IPS DF 6.9 (cell line): ENCODE measurements around the gene GATAD2A.

Experiments
- DNase-seq: peaks from one replicate; pipeline ENCODE4 v3.0.0-alpha.2; 2013; ENCODE audit warnings: low read depth, low spot score
- H3K27ac ChIP-seq: one replicate; pipeline ENCODE4 v1.5.1; 2013; ENCODE audit warnings: low read length, control low read depth
- H3K27me3 ChIP-seq: 2 replicates; pipeline ENCODE4 v1.6.1; 2013; ENCODE audit warnings: mild to moderate bottlenecking, low read length; ENCODE audit not compliant: control insufficient read depth, insufficient read depth
- H3K36me3 ChIP-seq: 2 replicates; pipeline ENCODE4 v1.6.1; 2013; ENCODE audit warnings: low read length; ENCODE audit not compliant: control insufficient read depth, insufficient read depth
- H3K4me1 ChIP-seq: 2 replicates; pipeline ENCODE4 v1.6.1; 2013; ENCODE audit warnings: low read length; ENCODE audit not compliant: control insufficient read depth, insufficient read depth
- H3K4me3 ChIP-seq: 2 replicates; pipeline ENCODE4 v1.5.1; 2013; ENCODE audit warnings: mild to moderate bottlenecking, low read length
- H3K9me3 ChIP-seq: 2 replicates; pipeline ENCODE4 v1.6.1; 2013; ENCODE audit warnings: low read length, inconsistent platforms; ENCODE audit not compliant: control insufficient read depth, insufficient read depth
- WGBS: extraction: QIAGEN DNeasy Blood & Tissue Kit; methylation state at CpG from one replicate; pipeline ENCODE4 v1.1.7; 2013; ENCODE audit warnings: mixed read lengths, missing lambda C conversion rate; ENCODE audit not compliant: insufficient read length, insufficient coverage; 5-methylcytosine and 5-hydroxymethylcytosine counted together

The GATAD2A gene

DNA sequence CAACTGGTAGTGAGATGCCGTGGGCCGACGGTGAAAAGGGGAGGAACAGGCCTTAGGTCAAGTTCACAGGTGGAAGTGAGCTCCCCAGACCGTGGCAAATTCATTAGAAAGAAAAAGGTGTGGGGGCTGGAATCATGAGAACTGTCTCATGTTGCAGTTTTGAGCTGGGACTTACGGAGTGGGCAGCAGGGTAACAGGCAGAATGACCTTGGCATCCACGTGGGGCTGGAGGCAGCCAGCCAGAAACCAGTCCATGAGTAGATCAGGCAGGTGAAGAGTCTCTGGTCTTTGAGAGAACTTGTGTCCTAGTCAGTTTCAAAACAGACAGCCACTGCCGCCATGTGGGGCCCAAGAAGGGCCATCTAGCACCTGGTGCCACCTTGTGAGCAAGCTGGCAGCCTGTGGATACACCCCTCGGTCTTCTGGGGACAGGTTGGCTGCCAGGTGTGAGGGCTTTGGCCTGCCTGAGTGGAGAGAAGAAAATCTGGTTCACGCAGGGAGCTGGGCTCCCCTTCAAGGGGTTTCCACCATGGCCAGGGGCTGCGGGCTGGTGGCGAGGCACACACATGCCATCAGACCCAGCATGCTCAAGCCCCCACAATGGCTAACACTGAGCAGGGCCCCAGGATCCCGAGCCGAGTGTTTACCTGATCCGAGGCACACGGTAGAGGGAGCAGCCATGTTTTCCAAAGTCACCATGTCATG, 86.0 kb downstream of the GATAD2A start:
- no CpG with 5 or more reads among the region's 15 CpGs for whole genome bisulfite sequencing

DNA sequence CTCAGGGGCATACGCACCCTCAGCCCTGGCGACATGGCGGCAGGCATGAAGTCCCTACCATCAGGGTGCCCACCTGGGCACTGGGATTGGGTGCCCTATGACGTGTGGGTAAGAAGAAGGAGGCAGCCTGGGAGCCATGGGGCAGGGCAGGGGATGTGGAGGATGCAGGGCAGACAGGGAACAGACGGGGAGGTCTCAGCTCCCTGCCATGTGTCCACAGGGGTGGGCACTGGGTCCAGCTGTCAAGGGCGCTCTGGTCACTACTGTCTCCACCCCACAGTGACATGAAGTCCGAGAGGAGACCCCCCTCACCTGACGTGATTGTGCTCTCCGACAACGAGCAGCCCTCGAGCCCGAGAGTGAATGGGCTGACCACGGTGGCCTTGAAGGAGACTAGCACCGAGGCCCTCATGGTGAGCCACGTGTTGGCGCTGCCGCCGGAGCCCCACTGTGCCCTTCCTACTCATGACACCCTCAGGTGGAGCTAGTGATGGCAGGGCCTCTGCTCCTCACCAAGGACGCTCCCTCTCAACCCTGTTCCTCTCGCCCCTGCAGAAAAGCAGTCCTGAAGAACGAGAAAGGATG, 86.6 kb downstream of the GATAD2A start:
- Histone ChIP-seq H3K36me3 (peaks cover 27% of the 10 kb centered on the region), H3K27me3 (no peaks in the 10 kb centered on the region), H3K4me3 (no peak overlapping the region), H3K4me1 (peaks cover 4% of the 10 kb centered on the region), H3K9me3 (no peaks in the 10 kb centered on the region), H3K27ac (no peak overlapping the region)
- no CpG with 5 or more reads among the region's 21 CpGs for WGBS
- DNase-seq: no peak

More for the DNA sequence above, 86.0 kb downstream of the GATAD2A start:
- peaks cover 25% of the 10 kb centered on the region for H3K36me3 ChIP-seq
- peaks cover 4% of the 10 kb centered on the region for H3K4me1 ChIP-seq
- no peaks in the 10 kb centered on the region for H3K27me3 ChIP-seq
- no peak for DNase-seq
- H3K9me3 ChIP-seq: no peaks in the 10 kb centered on the region
- H3K4me3 ChIP-seq: no peak overlapping the region
- no peak overlapping the region for H3K27ac ChIP-seq

DNA sequence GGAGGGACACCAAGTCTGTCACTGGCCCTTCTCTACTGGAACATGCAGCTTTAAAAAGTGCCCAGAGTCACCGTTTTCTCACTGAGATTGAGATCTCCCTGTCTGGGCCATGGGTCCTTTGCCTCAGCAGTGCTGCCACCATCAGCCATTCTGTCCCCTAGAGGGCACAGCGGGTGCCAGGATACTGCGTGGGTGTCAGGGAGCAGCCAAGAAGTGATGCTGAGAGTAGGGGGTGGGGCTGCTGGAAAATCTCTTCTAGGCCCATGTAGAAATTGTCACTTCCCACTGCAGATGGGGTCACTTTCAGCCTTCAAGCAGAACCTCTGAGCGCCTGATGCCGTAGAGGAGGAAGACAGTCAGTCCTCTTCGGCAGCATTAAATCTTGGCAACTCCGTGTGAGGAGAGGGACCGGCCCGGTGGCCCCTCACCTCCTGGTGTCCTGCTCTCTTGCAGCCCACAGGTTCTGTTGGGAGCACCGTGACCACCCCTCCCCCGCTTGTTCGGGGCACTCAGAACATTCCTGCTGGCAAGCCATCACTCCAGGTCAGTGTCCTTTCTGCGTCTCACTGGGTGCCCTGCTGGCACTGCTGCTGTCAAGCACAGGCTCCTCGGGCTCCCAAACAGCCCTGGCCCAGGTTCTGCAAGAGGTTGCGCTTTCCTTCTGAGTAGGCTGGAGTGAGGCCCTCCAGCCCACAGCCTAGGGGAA, 88.5 kb downstream of the GATAD2A start:
- H3K9me3 ChIP-seq: no peaks in the 10 kb centered on the region
- no CpG with 5 or more reads among the region's 15 CpGs for WGBS
- H3K27ac ChIP-seq: no peak overlapping the region
- DNase-seq: no peak
- H3K4me3 ChIP-seq: no peak overlapping the region
- peaks cover 37% of the 10 kb centered on the region for H3K36me3 ChIP-seq
- H3K4me1 ChIP-seq: peaks cover 2% of the 10 kb centered on the region; the same call in 1 of the 2 replicates
- no peaks in the 10 kb centered on the region for H3K27me3 ChIP-seq

DNA sequence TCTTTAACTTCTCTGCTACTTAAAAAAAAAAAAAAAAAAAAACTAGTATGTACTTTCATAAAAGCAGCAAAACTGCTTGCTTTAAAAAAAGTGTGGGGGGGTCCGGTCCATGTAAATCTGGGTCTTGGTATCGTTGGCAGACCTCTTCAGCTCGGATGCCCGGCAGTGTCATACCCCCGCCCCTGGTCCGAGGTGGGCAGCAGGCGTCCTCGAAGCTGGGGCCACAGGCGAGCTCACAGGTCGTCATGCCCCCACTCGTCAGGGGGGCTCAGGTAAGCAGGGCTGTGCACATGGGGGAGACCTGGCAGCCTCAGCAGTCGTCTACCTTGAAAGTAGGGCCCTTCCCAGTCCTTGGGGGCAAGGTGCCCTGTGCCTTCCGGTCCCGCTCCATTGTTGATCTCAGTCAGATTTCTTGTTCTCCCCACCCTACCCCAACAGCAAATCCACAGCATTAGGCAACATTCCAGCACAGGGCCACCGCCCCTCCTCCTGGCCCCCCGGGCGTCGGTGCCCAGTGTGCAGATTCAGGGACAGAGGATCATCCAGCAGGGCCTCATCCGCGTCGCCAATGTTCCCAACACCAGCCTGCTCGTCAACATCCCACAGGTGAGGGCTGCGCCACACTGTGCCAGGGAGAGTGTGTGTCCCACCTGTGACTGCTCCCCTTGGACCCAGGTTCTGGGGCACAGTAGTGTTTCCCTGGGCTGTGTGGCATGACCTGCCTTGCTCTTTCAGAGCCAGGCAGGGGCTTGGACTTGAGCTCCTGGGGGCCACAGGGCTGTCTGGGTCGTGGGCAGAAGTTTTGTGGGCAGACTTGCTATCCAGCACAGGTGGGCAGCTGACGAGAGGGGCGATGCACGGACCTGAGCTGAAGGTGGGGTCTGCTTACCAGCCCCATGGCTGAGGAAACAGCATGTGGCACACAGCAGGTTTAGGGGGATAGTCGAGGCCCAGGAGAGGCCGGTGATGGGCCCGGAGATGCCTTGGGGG, 90.4 kb downstream of the GATAD2A start:
- no peak for DNase-seq
- no peak overlapping the region for H3K27ac ChIP-seq
- no CpG with 5 or more reads among the region's 30 CpGs for WGBS
- H3K36me3 ChIP-seq: peaks cover 50% of the 10 kb centered on the region
- no peaks in the 10 kb centered on the region for H3K27me3 ChIP-seq
- H3K9me3 ChIP-seq: no peaks in the 10 kb centered on the region
- no peaks in the 10 kb centered on the region for H3K4me1 ChIP-seq
- H3K4me3 ChIP-seq: no peak overlapping the region

DNA sequence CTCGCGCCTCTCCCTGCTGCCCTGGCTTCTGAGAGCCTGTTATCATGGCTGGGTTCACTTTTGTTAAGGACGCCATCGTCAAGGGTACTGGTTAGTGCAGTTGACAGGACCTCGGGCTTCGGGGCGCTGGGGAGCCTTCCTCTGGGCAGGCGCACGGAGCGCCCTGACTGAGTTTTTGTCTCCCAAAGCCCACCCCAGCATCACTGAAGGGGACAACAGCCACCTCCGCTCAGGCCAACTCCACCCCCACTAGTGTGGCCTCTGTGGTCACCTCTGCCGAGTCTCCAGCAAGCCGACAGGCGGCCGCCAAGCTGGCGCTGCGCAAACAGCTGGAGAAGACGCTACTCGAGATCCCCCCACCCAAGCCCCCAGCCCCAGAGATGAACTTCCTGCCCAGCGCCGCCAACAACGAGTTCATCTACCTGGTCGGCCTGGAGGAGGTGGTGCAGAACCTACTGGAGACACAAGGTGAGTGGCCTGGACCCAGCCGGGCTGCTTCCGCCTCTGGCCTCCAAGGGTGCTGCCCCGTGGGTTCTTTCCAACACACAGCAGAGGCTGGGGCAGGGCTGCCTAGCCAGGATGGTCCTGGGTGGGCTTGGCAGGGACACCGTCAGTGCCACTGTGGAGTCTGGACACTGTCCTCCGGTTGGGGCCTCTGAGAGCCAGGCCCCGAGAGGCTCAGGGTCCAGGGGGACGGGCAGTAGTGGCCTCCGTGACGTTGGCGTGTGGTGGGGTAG, 92.9 kb downstream of the GATAD2A start:
- Histone ChIP-seq H3K9me3 (no peaks in the 10 kb centered on the region), H3K4me3 (no peak overlapping the region), H3K27ac (no peak overlapping the region), H3K4me1 (no peaks in the 10 kb centered on the region), H3K36me3 (peaks cover 63% of the 10 kb centered on the region), H3K27me3 (no peaks in the 10 kb centered on the region)
- no CpG with 5 or more reads among the region's 33 CpGs for WGBS
- DNase-seq: no peak

DNA sequence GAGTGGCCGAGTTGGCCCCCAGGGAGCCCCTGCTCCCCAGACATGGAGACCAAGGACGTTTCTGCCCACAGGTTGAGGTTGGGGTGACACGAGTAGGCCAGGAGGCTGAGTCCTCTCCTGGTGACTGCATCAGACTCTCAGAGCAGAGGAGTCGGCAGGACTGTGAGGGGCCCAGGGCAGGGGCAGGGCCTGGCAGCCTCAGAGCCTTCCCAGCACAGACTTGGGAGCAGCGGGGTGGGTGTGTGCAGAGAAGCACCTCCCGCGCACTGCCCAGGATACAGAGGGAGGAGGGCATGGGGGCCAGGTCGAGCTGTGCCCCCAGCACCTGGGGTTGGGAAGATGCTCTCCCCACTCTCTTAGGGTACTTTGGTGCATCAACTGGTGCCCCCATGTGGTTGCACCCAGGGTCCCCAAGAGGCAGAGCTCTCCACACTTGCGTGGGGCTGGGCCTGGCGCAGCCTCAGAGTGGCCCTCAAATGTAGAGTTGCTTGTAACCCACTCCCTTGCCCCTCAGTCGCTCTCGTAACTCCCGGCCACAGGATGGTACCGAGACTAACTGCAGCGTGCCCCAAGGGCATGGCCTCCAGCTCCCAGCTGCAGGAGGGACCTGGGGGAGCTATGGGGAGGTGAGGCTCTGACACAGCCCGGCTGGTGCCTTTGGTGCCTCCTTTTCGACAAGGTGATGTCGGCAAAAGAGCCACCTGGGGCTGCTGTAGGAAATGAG, 94.0 kb downstream of the GATAD2A start:
- no CpG with 5 or more reads among the region's 18 CpGs for WGBS
- peaks cover 60% of the 10 kb centered on the region for H3K36me3 ChIP-seq
- H3K4me1 ChIP-seq: no peaks in the 10 kb centered on the region
- H3K27ac ChIP-seq: no peak overlapping the region
- no peaks in the 10 kb centered on the region for H3K27me3 ChIP-seq
- H3K4me3 ChIP-seq: no peak overlapping the region
- H3K9me3 ChIP-seq: no peaks in the 10 kb centered on the region
- DNase-seq: no peak

DNA sequence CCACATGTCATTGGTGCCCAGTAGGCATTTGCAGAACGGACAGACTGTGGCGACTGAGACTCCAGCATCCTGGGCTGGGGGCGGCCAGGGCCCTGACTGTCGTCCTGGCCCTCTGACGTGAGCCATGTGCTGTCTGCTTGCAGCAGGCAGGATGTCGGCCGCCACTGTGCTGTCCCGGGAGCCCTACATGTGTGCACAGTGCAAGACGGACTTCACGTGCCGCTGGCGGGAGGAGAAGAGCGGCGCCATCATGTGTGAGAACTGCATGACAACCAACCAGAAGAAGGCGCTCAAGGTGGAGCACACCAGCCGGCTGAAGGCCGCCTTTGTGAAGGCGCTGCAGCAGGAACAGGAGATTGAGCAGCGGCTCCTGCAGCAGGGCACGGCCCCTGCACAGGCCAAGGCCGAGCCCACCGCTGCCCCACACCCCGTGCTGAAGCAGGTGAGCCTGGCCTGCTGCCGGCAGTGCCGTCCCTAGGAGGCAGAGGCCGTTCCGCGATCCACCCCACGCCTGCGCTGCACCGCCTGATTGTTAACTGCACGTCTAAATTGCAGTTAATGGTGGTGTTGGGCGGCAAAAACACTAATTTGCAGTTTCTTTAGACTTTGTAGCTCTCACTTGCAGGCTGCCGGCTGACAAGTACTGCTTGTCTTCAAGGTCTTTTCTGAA, 95.6 kb downstream of the GATAD2A start:
- Histone ChIP-seq H3K27ac (no peak overlapping the region), H3K36me3 (peaks cover 58% of the 10 kb centered on the region), H3K27me3 (no peaks in the 10 kb centered on the region), H3K4me1 (no peaks in the 10 kb centered on the region), H3K9me3 (no peaks in the 10 kb centered on the region), H3K4me3 (no peak overlapping the region)
- DNase-seq: no peak
- WGBS: no CpG with 5 or more reads among the region's 34 CpGs

DNA sequence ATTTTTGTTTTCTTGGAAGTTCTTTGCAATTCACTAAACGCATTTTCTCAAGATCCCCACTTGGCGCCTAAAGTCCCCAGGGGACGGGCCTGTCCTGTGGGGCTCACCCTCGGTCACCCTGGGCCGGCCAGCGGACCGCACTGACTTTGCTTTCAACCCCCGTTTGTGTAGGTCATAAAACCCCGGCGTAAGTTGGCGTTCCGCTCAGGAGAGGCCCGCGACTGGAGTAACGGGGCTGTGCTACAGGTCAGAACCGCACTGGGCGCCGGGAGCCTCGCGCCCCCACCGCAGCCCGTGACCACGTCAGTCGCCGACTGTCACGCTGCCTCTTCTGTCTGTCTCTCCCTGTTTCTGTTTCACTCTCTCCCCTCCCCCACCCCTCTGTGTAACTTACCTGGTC, 96.3 kb downstream of the GATAD2A start:
- Histone ChIP-seq H3K27me3 (no peaks in the 10 kb centered on the region), H3K36me3 (peaks cover 55% of the 10 kb centered on the region), H3K27ac (no peak overlapping the region), H3K9me3 (no peaks in the 10 kb centered on the region), H3K4me1 (no peaks in the 10 kb centered on the region), H3K4me3 (no peak overlapping the region; the same call in 1 of the 2 replicates)
- no CpG with 5 or more reads among the region's 26 CpGs for WGBS
- DNase-seq: no peak

DNA sequence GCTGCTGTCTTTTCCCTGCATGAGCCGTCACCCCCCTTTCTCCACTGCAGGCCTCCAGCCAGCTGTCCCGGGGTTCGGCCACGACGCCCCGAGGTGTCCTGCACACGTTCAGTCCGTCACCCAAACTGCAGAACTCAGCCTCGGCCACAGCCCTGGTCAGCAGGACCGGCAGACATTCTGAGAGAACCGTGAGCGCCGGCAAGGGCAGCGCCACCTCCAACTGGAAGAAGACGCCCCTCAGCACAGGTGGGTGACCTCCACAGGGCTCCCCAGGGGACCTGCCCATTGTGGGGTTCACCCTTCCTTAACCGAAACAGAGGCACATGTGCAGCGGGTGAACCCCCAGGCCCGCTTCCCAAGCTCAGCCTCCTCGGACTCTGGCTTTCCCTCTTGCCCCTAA, 96.8 kb downstream of the GATAD2A start:
- Histone ChIP-seq H3K9me3 (no peaks in the 10 kb centered on the region), H3K4me1 (no peaks in the 10 kb centered on the region), H3K36me3 (peaks cover 55% of the 10 kb centered on the region), H3K27ac (no peak overlapping the region), H3K4me3 (no peak overlapping the region), H3K27me3 (no peaks in the 10 kb centered on the region)
- WGBS: no CpG with 5 or more reads among the region's 19 CpGs
- no peak for DNase-seq
